Activated CD8-positive, alpha-beta memory T cell treated with anti-CD3 and anti-CD28 coated beads for 4 hours (primary cell): Measurements from ENCODE around the gene ALG8.

Source experiments
- DNase-seq, 2 donors: peaks; one replicate each; pipeline ENCODE4 v3.0.0-alpha.2; 2020; ENCODE audit warnings: low read depth in 2 of 2

ALG8 gene

DNA sequence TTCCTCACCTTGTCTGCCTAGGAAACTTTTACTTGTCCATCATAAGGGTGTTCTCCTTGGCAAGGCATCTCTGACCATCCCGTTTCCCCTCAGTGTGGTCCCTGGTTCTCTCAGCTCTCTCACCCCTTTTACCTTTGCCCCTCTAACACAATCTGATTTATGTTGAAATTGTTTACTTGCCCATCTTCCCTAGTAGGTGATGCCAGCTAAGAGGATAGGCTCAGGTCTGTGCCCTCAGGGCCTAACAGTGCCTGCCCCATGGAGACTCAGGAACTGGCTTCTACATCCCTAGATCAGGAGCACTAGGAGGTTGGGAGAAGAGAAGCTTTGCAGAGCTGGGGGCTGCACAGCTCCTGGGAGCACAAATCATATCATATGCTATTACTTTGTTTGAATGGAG is 21.1 kb upstream of the ALG8 start:
- DNase-seq, result no peak

- DNase-seq, result no peak
Measured at GRCh38 chr11:78158987-78159652, 19.7 kb upstream of the ALG8 start.

DNA sequence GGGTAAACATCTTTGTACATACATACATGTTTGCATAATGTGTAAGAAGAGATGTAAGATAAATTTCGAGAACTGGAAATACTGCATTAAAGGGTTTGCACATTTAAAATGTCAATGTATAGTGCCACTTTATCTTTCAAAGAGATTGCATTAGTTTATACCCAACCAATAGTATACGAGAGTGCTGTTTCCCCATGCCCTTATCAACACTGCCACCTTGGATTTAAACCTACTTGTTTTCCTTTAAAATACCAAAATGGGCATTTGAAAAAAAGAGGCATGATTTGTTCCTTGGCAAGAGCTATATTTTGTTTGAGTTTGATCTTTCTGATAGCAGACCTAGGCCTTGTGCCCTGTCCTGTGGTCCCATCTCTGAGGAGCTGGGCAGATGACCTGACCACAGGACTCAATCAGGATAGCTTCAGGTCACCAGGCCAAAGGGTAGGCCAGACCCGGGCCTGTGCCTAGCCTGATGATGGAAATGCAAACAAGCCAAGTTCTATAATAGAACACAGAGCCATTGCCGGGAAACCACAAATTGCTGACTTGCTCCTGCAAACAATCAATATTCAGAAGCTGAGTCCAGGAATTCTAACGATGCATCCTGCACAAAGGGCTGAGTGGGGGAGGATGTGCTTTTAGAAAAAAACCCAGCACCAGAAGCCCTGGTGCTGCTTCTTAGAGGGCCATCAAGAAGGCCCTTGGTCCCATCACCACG is 16.9 kb upstream of the ALG8 start:
- DNase-seq, result no peak

DNA sequence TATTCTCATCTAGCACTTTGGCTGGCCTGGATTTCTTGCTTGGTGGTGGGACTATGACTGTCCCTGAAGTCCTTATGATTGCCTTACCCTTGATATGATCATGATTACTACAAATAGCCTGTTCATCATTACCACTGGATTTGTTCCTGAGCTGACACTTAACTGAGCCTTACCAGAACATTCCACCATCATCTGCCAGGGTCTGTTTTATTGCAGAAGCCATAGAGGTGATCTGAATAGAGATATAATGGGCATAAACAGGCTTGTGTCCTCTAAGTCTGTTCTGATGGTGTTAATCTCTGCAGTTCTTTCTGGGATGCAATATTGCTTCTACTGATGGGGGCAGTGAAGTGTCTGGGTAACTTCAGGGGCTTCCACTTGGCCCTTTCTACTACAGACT is 12.4 kb upstream of the ALG8 start:
- no peak for DNase-seq

DNA sequence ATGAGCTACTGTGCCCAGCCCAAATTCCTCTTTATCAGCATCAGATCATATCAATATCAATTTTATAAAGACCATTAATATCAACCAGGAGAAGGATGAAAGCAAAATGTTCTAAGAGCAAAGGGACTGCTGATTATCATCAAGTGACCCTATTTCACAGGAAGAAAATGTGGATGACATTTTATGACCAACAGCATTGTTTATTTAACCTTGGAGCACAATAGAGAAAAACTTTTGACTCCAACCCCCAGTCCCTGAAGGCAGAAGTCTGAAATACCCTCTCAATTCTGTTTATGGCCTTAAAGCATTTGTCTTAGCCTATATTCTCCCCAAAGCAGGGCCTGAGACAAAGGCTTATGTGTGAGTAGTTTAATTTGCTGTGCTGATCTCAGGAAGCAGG is 11.3 kb upstream of the ALG8 start:
- no peak for DNase-seq

GRCh38 chr11:78150346-78150745 is 10.9 kb upstream of the ALG8 start:
- no peak for DNase-seq

DNA sequence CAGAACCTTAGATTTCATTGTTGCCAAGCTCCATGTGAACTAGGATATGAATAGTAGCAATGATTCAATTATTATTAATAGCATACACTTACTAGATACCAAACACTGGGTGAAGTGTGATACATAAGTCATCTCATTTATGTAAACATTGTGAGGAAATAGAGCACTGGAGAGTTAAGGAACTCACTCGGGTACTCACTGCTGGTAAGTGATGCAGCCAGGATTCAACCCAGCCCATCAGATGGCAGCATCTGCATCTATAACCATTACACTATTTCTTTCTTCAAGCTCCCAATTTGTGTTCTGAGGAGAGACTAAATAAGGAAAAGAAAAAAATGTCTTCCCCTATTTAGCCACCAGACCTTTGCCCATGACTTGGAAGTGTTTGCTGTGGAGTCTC is 10.2 kb upstream of the ALG8 start:
- DNase-seq, result no peak

DNA sequence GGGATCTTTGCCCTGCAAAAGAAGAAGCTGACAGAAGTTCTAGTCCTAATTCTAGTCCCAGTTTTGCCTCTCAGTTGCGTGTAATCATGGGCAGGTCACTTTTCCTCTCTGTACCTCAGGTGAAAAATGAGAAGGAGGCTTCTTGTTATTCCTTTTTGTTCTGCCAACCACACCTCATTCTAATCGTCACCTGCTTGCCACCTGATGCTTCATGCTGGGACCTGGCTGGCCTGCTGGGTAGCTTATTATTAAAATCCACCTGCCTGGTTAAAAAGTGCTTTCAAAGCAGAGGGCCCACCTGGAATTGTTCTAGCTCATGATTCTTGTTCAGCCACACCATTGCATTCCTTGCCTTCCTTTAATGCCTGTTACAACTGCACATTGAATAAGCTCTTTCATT is 8.4 kb upstream of the ALG8 start:
- DNase-seq, result no peak

DNA sequence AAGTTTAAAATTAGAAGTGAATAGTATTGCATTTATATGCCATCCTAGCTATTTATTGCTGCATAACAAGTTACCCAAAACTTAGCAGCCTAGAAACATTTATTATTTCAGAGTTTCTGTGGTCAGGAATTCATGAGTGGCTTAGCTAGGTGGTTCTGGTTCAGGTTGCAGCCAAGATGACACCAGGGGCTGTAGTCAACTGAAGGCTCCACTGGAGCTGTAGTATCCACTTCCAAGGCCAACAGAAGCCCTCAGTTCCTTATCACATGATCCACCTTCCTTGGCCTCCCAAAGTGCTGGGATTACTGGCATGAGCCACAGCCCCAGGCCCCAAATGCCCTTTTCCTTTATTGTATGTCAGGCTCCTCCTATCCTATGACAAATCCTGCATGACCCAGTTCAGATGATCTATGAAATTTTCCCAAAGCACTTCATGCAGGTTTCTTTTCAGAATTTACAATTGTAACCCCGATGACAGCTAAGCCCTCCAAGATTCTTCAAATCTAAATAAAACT is 6.1 kb upstream of the ALG8 start:
- no peak for DNase-seq

DNA sequence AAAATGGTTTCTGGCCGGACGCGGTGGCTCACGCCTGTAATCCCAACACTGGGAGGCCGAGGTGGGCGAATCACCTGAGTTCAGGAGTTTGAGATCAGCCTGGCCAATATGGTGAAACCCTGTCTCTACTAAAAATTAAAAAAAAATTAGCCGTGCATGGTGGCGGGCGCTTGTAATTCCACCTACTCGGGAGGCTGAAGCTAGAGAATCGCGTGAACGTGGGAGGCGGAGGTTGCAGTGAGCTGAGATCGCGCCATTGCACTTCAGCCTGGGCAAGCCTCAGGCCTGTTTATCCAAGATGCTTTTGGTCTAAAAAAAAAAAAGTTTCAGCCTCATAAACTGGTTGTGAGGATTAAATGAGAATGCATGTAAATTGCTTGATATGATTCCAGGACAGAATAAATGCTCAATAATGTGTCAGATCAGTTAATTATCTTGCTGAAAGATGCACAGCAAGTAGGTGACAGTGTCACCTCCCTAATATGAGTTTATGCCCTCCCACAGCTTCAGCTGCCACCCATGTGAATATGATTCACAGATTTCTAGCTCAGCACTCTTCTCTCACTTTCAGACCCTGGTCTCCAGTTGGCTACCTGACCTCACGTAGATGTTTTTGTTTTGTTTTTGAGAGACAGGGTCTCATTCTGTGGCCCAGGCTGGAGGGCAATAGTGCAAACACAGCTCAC is 1.1 kb upstream of the ALG8 start:
- no peak for DNase-seq

- DNase-seq, result peak; percentile 7 to 16
Measured at GRCh38 chr11:78138694-78139421, 568 bp downstream of the ALG8 start.

GRCh38 chr11:78138291-78138690 is 1.1 kb downstream of the ALG8 start:
- DNase-seq, result no peak

DNA sequence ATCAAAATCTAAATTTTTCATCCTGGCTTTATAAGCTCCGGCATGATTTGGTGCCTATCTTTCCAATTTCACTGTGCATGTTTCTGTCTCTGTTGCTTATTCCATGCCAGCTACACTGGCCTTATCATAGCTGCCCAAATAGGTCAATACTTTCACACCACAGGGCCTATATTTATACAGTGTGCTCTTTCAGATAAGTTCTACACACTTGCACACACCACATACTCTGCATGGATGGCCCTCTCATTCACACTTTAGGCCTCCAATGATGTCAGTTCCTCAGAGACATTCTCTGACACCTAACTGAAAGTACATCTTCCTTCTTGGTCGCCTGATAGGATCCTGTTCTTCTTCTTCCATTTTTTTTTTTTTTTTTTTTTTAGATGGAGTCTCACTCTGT is 7.0 kb downstream of the ALG8 start:
- DNase-seq, result no peak

- DNase-seq, result no peak
Measured at GRCh38 chr11:78131956-78132355, 7.5 kb downstream of the ALG8 start.

DNA sequence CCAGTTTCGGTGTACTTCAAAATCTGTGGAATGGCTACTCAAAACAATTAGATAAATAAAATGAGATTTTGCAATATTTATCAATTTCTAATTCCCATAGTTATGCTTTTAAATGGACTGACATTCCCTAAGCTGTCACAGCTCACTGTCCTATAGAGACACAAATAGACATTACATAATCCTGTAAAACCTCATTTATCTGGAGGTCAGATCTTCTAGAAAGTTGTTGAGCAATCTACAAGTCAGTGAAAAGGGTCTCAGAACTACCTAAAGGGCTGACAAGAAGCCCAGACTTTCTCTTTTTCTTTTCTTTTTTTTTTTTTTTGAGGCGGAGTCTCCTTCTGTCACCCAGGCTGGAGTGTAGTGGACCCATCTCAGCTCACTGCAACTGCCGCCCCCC is 12.0 kb downstream of the ALG8 start:
- DNase-seq, result no peak

DNA sequence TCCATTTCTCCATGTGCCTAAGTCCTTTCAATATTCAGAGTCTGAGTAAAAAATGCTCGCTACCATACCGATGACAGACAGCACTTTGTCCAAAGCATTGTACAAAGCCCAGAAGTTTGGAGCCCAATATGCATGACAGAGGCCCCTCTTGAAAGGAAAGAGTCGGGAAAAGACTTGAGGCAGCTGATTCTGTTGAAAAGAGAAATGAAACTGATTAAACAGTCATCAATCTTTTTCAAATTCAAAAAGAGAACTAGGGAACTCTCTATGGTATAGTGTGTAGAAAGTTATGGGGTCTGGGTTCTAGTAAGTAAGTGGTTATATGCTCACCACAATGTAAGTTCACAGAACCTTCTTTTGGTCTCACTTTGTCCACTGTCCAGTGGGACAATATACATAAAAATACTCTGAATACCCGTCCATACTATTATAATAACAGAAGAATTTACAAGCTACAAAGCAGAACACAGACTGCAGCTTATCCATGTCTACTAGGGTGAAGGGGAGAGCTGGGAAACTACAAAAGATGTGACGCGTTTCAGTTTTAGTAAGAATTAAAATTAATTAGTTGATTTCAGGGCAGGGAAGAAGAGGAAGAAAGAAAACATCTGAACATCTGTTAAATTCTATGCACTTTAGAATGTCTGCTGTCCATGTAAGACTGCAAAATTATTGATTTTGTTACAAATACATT is 26.7 kb downstream of the ALG8 start:
- no peak for DNase-seq

- no peak for DNase-seq
Measured at GRCh38 chr11:78111298-78111697, 28.1 kb downstream of the ALG8 start.

- no peak for DNase-seq
Measured at GRCh38 chr11:78110830-78111229, 28.6 kb downstream of the ALG8 start.

DNA sequence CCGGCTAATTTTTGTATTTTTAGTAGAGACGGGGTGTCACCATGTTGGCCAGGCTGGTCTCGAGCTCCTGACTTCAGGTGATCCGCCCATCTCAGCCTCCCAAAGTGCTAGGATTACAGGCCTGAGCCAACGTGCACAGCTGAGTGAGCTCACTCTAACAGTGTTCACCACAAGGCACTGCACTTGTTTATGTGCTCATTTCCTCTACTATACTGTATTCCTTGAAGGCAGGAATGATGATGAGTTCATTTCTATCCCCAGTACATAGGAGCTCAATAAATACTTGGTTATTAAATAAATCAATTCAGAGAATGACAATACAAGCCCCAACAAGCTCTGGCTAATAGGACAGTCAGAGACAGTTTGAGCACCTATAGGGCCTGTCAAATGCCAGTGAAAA is 29.1 kb downstream of the ALG8 start:
- no peak for DNase-seq

- no peak for DNase-seq
Measured at GRCh38 chr11:78109081-78110015, 30.1 kb downstream of the ALG8 start.
